ENCODE data around the gene NACC2.

NACC2 gene

GRCh38 chr9:136020206-136020605 lies 74.9 kb downstream of the NACC2 start:
- no peak for DNase-seq

GRCh38 chr9:136019681-136020060 lies 75.4 kb downstream of the NACC2 start:
- peak; percentile 41 for DNase-seq

- DNase-seq, result peak; percentile 30
These were observed 75.9 kb downstream of the NACC2 start for GRCh38 chr9:136019041-136019680.

GRCh38 chr9:136018257-136019031 lies 76.6 kb downstream of the NACC2 start:
- peak; percentile 24 for DNase-seq

- DNase-seq, result peak; percentile 29
These were observed 77.5 kb downstream of the NACC2 start for GRCh38 chr9:136017289-136018190.

- DNase-seq, result peak; percentile 37
These were observed 78.4 kb downstream of the NACC2 start for GRCh38 chr9:136016572-136017288.

- DNase-seq, result no peak
These were observed 79.2 kb downstream of the NACC2 start for GRCh38 chr9:136015656-136016571.

GRCh38 chr9:136014924-136015633 lies 80.0 kb downstream of the NACC2 start:
- DNase-seq, result peak; percentile 30

- DNase-seq, result peak; percentile 31
These were observed 80.8 kb downstream of the NACC2 start for GRCh38 chr9:136014147-136014923.

- DNase-seq, result peak; percentile 35
These were observed 81.5 kb downstream of the NACC2 start for GRCh38 chr9:136013524-136014034.

GRCh38 chr9:136013116-136013515 lies 82.0 kb downstream of the NACC2 start:
- DNase-seq, result peak; percentile 41

- no peak for DNase-seq
These were observed 82.4 kb downstream of the NACC2 start for GRCh38 chr9:136012651-136013050.

GRCh38 chr9:136011703-136012496 lies 83.2 kb downstream of the NACC2 start:
- peak; percentile 77 for DNase-seq

GRCh38 chr9:136011376-136011702 lies 83.8 kb downstream of the NACC2 start:
- DNase-seq, result no peak

- no peak for DNase-seq
These were observed 84.3 kb downstream of the NACC2 start for GRCh38 chr9:136010615-136011361.

GRCh38 chr9:136010176-136010575 lies 84.9 kb downstream of the NACC2 start:
- DNase-seq, result no peak

GRCh38 chr9:136009516-136009915 lies 85.6 kb downstream of the NACC2 start:
- no peak for DNase-seq

- no peak for DNase-seq
These were observed 86.4 kb downstream of the NACC2 start for GRCh38 chr9:136008693-136008997.
